A549 (cell line): ENCODE data around the gene NPBWR2. TPM values are rescaled to one million over a fixed set of nuclear protein-coding genes. Genes with fewer than 3 reads are reported as not detected.
"Not testable (repeated sequence)": the region's sequence is repeated elsewhere in the genome, so short reads cannot be mapped to it uniquely, and the experiment has no call there.

Experiments used
- ATAC-seq, 2 experiments: fragments of 200-7000 bp in 1 of 2; fragments of >200 bp in 1 of 2; cut with Nextera tagmentation in 1 of 2; cut with Tn5 transposase in 1 of 2; 3 replicates each; pipeline versions ENCODE4 v1.8.0 to v1.9.1; 2018 to 2020; ENCODE audit warnings: mild to moderate bottlenecking in 1 of 2, moderate library complexity in 1 of 2
- CTCF ChIA-PET: fragments of 300-600 bp; sonication (Branson Sonifier 250); formaldehyde crosslinking; extraction: SDS; loops from one replicate; lab custom pipeline; 2021; ENCODE audit warnings: antibody characterized with exemption, inconsistent platforms; lab: Yijun Ruan, JAX
- POLR2A ChIA-PET: fragments of 350-600 bp; formaldehyde crosslinking; extraction: SDS; loops from one replicate; lab custom pipeline; 2021; ENCODE audit warnings: antibody characterized with exemption, inconsistent platforms; lab: Yijun Ruan, JAX
- DNase-seq, 2 experiments: peaks; one replicate each; pipeline versions ENCODE4 v3.0.0 to v3.0.0-alpha.2; 2011 to 2016; ENCODE audit warnings: low read depth in 1 of 2, low spot score in 1 of 2
- FAIRE-seq: peaks from 2 replicates; lab custom pipeline; 2011; peaks lifted over from hg19 to GRCh38; lab: Jason Lieb, UNC
- H3K27ac ChIP-seq, 2 experiments: fragments of >200 bp; sonication (Bioruptor Twin); formaldehyde crosslinking; 3 replicates each; pipeline ENCODE4 v1.5.1; 2016 to 2017
- H3K4me1 ChIP-seq: fragments of >200 bp; sonication (Bioruptor Twin); formaldehyde crosslinking; 3 replicates; pipeline ENCODE4 v1.6.1; 2016
- H3K4me2 ChIP-seq: fragments of >200 bp; sonication (Bioruptor Twin); formaldehyde crosslinking; 3 replicates; pipeline ENCODE4 v1.6.1; 2016
- H3K4me3 ChIP-seq: fragments of >200 bp; sonication (Bioruptor Twin); formaldehyde crosslinking; 3 replicates; pipeline ENCODE4 v1.5.1; 2016
- H3K9me3 ChIP-seq: fragments of >200 bp; sonication (Bioruptor Twin); formaldehyde crosslinking; 3 replicates; pipeline ENCODE4 v1.6.1; 2016
- CBX8 ChIP-seq: fragments of 200-600 bp; sonication (generic); IDR thresholded peaks from 2 replicates; pipeline ENCODE4 v1.6.1; 2016
- EHF ChIP-seq: fragments of 250-450 bp; sonication (Bioruptor Pico); IDR thresholded peaks from 2 replicates; pipeline ENCODE4 v1.5.0; 2020; ENCODE audit warnings: mild to moderate bottlenecking
- EHMT2 ChIP-seq: fragments of 200-600 bp; sonication (generic); IDR thresholded peaks from 2 replicates; pipeline ENCODE4 v1.6.1; 2016; ENCODE audit warnings: antibody characterized with exemption, low read depth, mild to moderate bottlenecking, moderate library complexity
- FOXS1 ChIP-seq: fragments of 250-450 bp; sonication (Bioruptor Pico); IDR thresholded peaks from 2 replicates; pipeline ENCODE4 v1.5.0; 2020; ENCODE audit warnings: mild to moderate bottlenecking, moderate library complexity
- HOXB13 ChIP-seq: fragments of 250-450 bp; sonication (Bioruptor Pico); IDR thresholded peaks from 2 replicates; pipeline ENCODE4 v1.5.0; 2020; ENCODE audit warnings: low read depth, mild to moderate bottlenecking, moderate library complexity
- JUNB ChIP-seq: fragments of >200 bp; sonication (Bioruptor Twin); formaldehyde crosslinking; IDR thresholded peaks from 2 replicates; pipeline ENCODE4 v1.6.1; 2016
- NFE2L2 ChIP-seq: fragments of 150-350 bp; conservative IDR thresholded peaks from 2 replicates; pipeline ENCODE4 v1.6.1; 2014; ENCODE audit warnings: low read length
- PHF8 ChIP-seq: fragments of 200-600 bp; sonication (generic); IDR thresholded peaks from 2 replicates; pipeline ENCODE4 v1.6.1; 2016; ENCODE audit warnings: low read depth, mild to moderate bottlenecking, antibody characterized with exemption, moderate library complexity, borderline replicate concordance
- RFX5 ChIP-seq: fragments of 450-650 bp; IDR thresholded peaks from 2 replicates; pipeline ENCODE4 v1.7.1; 2014; ENCODE audit warnings: antibody characterized with exemption, mild to moderate bottlenecking, moderate library complexity
- TP53 ChIP-seq: fragments of 250-450 bp; sonication (Bioruptor Pico); IDR thresholded peaks from 2 replicates; pipeline ENCODE4 v1.5.0; 2021; ENCODE audit warnings: mild to moderate bottlenecking, moderate library complexity
- ZC3H11A ChIP-seq: fragments of 450-650 bp; IDR thresholded peaks from 2 replicates; pipeline ENCODE4 v1.6.1; 2014; ENCODE audit warnings: antibody characterized with exemption, mild to moderate bottlenecking
- WGBS: methylation state at CpG from one replicate; pipeline ENCODE4 v1.1.6; 2017; ENCODE audit errors: missing lambda C conversion rate; 5-methylcytosine and 5-hydroxymethylcytosine counted together
- polyA plus RNA-seq, 4 experiments: library from polyadenylated mRNA; depleted of rRNA in 3 of 4; stranded (reverse); fragments of >200 nt; fragmentation: RNase III in 1 of 4; extraction: RNeasy Plus Mini Kit Qiagen cat#74134 plus additional on column Dnase treatment in 1 of 4; gene quantifications; 2 replicates in 3 of 4; 3 replicates in 1 of 4; pipeline ENCODE4 v1.2.3, GENCODE V29; 2011 to 2017
- TF ChIP-seq, protein P1 (sequence below): fragments of >200 bp; sonication (Bioruptor Twin); formaldehyde crosslinking; IDR thresholded peaks from 2 replicates; pipeline ENCODE4 v1.6.1; 2016

Gene NPBWR2
- polyA plus RNA-seq, 2 of the 4 experiments (the other 2 are of a cell fraction) = not detected

DNA sequence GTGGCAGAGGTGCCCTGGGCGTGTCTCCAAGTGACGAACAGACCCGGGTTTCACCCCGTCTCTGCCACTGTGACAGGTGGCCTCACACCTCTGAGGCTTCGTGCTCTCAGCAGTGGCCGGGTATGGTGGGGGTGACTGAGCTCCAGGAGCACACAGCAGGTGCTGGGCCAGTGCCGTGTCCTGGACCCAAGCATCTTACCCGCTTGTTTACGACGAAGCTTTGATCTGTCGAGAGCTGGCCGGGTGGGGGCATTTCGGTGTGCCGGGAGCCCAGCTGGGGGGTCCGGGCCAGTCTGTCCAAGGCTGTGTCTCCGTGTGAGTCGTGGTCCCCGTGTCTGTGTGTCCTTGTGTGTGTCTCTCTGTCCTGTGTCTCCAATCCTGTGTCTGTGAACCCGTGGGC lies 16.0 kb downstream of the NPBWR2 start (continued):
- no peak for TF ChIP-seq JUNB

DNA sequence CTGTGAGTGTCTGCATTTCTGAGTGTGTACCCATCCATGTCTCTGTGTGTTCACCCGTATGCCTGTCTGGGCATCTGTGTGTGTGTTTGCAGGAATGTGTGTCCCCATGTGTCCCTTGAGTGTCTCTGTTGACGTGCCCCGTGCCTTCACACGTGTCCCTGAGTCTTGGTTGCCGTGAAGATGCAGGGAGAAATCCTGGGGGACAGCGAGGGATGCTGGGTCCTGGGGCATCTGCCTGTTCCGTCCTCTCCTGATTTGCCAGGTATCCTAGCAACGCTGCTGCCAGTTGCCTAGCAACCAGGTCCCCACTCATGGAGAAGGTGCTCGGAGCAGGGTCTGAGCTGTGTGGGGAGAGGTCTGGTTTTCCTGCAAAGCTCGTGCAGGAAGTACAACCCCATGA lies 17.2 kb downstream of the NPBWR2 start:
- ChIA-PET POLR2A (no interaction called here), CTCF (interaction anchor here (1.0 to 3.7 kb wide), 6 partner anchors 9 to 552 kb away, joined by 3 to 29 read pairs (median 4); no protein-coding TSS in a partner anchor)
- Histone ChIP-seq H3K9me3 (no peaks in the 10 kb centered on the region), H3K4me3 (no peak overlapping the region), H3K4me2 (no peak overlapping the region), H3K4me1 (no peaks in the 10 kb centered on the region), H3K27ac (no peak overlapping the region)
- TF ChIP-seq CBX8 (no peak), ZC3H11A (no peak), EHF (CRISPR knock-in tag) (no peak), EHMT2 (no peak), JUNB (no peak), PHF8 (no peak), FOXS1 (no peak), HOXB13 (no peak), TP53 (CRISPR knock-in tag) (no peak)
- FAIRE-seq = no peak
- ATAC-seq = no peak; a peak in 1 of 6 replicates
- DNase-seq = no peak
- 55% methylated on average over 9 of the region's 10 CpGs for WGBS

DNA sequence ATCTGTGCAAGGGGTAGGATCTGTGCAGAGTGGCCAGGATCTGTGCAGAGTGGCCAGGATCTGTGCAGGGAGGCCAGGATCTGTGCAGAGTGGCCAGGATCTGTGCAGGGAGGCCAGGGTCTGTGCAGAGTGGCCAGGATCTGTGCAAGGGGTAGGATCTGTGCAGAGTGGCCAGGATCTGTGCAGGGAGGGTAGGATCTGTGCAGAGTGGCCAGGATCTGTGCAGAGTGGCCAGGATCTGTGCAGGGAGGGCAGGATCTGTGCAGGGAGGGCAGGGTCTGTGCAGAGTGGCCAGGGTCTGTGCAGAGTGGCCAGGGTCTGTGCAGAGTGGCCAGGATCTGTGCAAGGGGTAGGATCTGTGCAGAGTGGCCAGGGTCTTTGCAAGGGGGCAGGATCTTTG lies 18.8 kb downstream of the NPBWR2 start:
- DNase-seq, POLR2A ChIA-PET, H3K27ac ChIP-seq, H3K4me2 ChIP-seq, FAIRE-seq, H3K9me3 ChIP-seq, H3K4me1 ChIP-seq, H3K4me3 ChIP-seq: not testable (repeated sequence)
- CTCF ChIA-PET = interaction anchor here (1.1 to 3.7 kb wide), 4 partner anchors 12 to 32 kb away, joined by 3 to 29 read pairs (median 12); no protein-coding TSS in a partner anchor
- ATAC-seq = peak in 1 of 2 experiments; percentile 30; a peak in 2 of 6 replicates

DNA sequence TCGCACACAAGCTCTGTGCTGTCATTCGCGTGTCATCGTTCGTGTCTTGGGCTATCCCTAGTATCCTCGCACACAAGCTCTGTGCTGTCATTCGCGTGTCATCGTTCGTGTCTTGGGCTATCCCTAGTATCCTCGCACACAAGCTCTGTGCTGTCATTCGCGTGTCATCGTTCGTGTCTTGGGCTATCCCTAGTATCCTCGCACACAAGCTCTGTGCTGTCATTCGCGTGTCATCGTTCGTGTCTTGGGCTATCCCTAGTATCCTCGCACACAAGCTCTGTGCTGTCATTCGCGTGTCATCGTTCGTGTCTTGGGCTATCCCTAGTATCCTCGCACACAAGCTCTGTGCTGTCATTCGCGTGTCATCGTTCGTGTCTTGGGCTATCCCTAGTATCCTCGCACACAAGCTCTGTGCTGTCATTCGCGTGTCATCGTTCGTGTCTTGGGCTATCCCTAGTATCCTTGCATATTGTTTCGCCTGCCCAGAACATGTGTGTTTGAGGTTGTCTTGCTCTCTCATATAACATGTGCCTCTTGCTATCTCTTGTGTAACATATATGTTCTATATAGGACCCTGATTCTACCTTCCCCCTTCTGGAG lies 20.0 kb downstream of the NPBWR2 start:
- H3K27ac ChIP-seq, ATAC-seq, DNase-seq, POLR2A ChIA-PET, H3K4me3 ChIP-seq, H3K4me1 ChIP-seq, H3K4me2 ChIP-seq, FAIRE-seq, H3K9me3 ChIP-seq: not testable (repeated sequence)
- CTCF ChIA-PET = interaction anchor here (1.1 to 9.1 kb wide), 3 partner anchors 25 to 34 kb away, joined by 3 to 121 read pairs (median 5); no protein-coding TSS in a partner anchor
- 85% methylated on average over 10 of the region's 36 CpGs for WGBS

DNA sequence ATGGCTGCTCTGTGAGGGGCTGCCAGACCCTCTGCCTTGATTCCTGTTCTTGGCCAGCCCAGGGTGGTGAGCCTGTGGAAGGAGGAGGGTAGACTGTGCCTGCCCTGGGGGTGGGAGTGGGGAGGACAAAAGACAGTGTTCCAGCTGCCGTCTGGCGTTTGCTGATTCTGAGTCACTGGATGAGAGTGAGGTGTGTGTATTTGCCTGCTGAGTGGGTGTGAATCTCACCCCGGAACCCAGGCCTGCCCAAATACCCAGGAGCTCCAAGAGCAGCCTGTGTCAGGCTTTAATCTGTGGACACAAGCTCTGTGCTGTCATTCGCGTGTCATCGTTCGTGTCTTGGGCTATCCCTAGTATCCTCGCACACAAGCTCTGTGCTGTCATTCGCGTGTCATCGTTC lies 20.6 kb downstream of the NPBWR2 start:
- FAIRE-seq (no peak), ATAC-seq (no peak), DNase-seq (no peak)
- Histone ChIP-seq H3K4me2 (no peak overlapping the region), H3K4me3 (no peak overlapping the region), H3K4me1 (peaks cover 6% of the 10 kb centered on the region; the same call in 2 of the 3 replicates), H3K9me3 (no peaks in the 10 kb centered on the region), H3K27ac (no peak overlapping the region)
- POLR2A ChIA-PET = no interaction called here
- 65% methylated on average over 11 of the region's 11 CpGs for WGBS
- CTCF ChIA-PET = interaction anchor here (1.2 to 9.1 kb wide), 4 partner anchors 14 to 34 kb away, joined by 3 to 121 read pairs (median 34); no protein-coding TSS in a partner anchor
- no peak for TF ChIP-seq NFE2L2

DNA sequence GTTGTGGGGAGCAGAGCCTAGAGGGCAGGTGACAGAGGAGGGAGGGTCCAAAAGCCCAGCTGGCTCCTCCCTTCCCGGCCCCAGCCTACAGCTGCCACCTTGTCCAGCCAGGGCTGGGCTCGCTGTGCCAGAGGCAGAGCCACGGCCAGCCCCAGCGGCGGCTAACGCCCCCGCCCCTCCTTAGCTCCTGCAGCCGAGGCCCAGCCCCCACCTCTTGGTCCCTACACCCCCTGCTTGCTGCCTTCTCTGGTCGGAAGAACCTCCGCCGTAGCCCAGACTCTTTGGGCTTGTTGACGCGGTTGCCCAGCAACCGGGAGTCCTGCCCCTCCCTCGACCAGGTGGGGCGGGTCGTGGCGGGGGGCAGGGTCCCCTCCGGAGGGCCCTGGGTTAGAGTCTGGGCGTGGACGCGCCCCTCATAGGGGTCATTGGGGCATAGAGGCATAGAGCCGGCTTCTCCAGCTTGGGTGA lies 22.6 kb downstream of the NPBWR2 start:
- Histone ChIP-seq H3K4me1 (peaks cover 13% of the 10 kb centered on the region), H3K9me3 (no peaks in the 10 kb centered on the region), H3K4me3 (no peak overlapping the region), H3K4me2 (peak overlapping the region; percentile 99; the same call in 1 of the 3 replicates), H3K27ac (no peak overlapping the region)
- no peak for FAIRE-seq
- no peak for ATAC-seq
- no peak for TF ChIP-seq RFX5
- TF ChIP-seq, protein P1, sequence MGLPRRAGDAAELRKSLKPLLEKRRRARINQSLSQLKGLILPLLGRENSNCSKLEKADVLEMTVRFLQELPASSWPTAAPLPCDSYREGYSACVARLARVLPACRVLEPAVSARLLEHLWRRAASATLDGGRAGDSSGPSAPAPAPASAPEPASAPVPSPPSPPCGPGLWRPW = no peak
- POLR2A ChIA-PET = interaction anchor here (1.7 kb wide), 1 partner anchor 31 kb away, joined by 4 read pairs; no protein-coding TSS in a partner anchor
- 63% methylated on average over 4 of the region's 23 CpGs for WGBS
- DNase-seq = no peak
- CTCF ChIA-PET = interaction anchor here (0.7 to 9.1 kb wide), 17 partner anchors 10 to 547 kb away, joined by 3 to 121 read pairs (median 5); partner anchors contain the start of gene PTK6
